ENCODE data around the gene BTG3.

Gene BTG3

GRCh38 chr21:17550671-17551308 is 61.9 kb downstream of the BTG3 start:
- H4K20me1 ChIP-seq (ENCODE audit: insufficient read depth, low read length): no peaks in the 10 kb centered on the region
- H3K4me3 ChIP-seq (ENCODE audit: low read length): no peak overlapping the region
- H3K36me3 ChIP-seq (replicated peaks; ENCODE audit: insufficient read depth, low read length): no peaks in the 10 kb centered on the region
- H3K9me2 ChIP-seq (replicated peaks; ENCODE audit: insufficient read depth, low read length): no peaks in the 10 kb centered on the region
- no peaks in the 10 kb centered on the region for H3K27me3 ChIP-seq (replicated peaks; ENCODE audit: insufficient read depth, low read length)
- H3K4me2 ChIP-seq (ENCODE audit: low read depth, low read length): no peak overlapping the region
- TF ChIP-seq EZH2phosphoT487 (IDR thresholded peaks at IDR 0.05; ENCODE audit: low read length) (no peak), CTCF (IDR thresholded peaks at IDR 0.05; ENCODE audit: low read length) (no peak), EZH2 (optimal IDR thresholded peaks at IDR 0.05; ENCODE audit: low read depth, low read length) (no peak)
- H3K4me1 ChIP-seq (ENCODE audit: low read length): no peaks in the 10 kb centered on the region
- H3F3A ChIP-seq (ENCODE audit: insufficient read depth, low read length): no peaks in the 10 kb centered on the region
- no peaks in the 10 kb centered on the region for H3K79me2 ChIP-seq (ENCODE audit: low read length)
- H3K27ac ChIP-seq (ENCODE audit: low read length): no peak overlapping the region
- no peaks in the 10 kb centered on the region for H3K9me3 ChIP-seq (replicated peaks; ENCODE audit: insufficient read depth, low read length)
- DNase-seq: no peak
- no peak overlapping the region for H2AFZ ChIP-seq (ENCODE audit: low read length)
- H3K9ac ChIP-seq (ENCODE audit: low read length): no peak overlapping the region

GRCh38 chr21:17548262-17548661 is 64.4 kb downstream of the BTG3 start:
- no peaks in the 10 kb centered on the region for H3K79me2 ChIP-seq (ENCODE audit: low read length)
- no peaks in the 10 kb centered on the region for H3K36me3 ChIP-seq (replicated peaks; ENCODE audit: insufficient read depth, low read length)
- no peaks in the 10 kb centered on the region for H3K4me1 ChIP-seq (ENCODE audit: low read length)
- H3K4me3 ChIP-seq (ENCODE audit: low read length): no peak overlapping the region
- H3K9me2 ChIP-seq (replicated peaks; ENCODE audit: insufficient read depth, low read length): no peaks in the 10 kb centered on the region
- no peak for TF ChIP-seq CTCF (IDR thresholded peaks at IDR 0.05; ENCODE audit: low read length)
- no peak for TF ChIP-seq EZH2 (optimal IDR thresholded peaks at IDR 0.05; ENCODE audit: low read depth, low read length)
- TF ChIP-seq EZH2phosphoT487 (IDR thresholded peaks at IDR 0.05; ENCODE audit: low read length): no peak
- no peaks in the 10 kb centered on the region for H3K27me3 ChIP-seq (replicated peaks; ENCODE audit: insufficient read depth, low read length)
- no peak overlapping the region for H2AFZ ChIP-seq (ENCODE audit: low read length)
- no peak overlapping the region for H3K4me2 ChIP-seq (ENCODE audit: low read depth, low read length)
- no peak overlapping the region for H3K9ac ChIP-seq (ENCODE audit: low read length)
- H4K20me1 ChIP-seq (ENCODE audit: insufficient read depth, low read length): no peaks in the 10 kb centered on the region
- no peaks in the 10 kb centered on the region for H3K9me3 ChIP-seq (replicated peaks; ENCODE audit: insufficient read depth, low read length)
- H3K27ac ChIP-seq (ENCODE audit: low read length): no peak overlapping the region
- no peak for DNase-seq
- no peaks in the 10 kb centered on the region for H3F3A ChIP-seq (ENCODE audit: insufficient read depth, low read length)

- Histone ChIP-seq H3K4me2 (ENCODE audit: low read depth, low read length) (no peak overlapping the region), H3K27ac (ENCODE audit: low read length) (no peak overlapping the region), H3K9me2 (replicated peaks; ENCODE audit: insufficient read depth, low read length) (no peaks in the 10 kb centered on the region), H3K9ac (ENCODE audit: low read length) (no peak overlapping the region), H3F3A (ENCODE audit: insufficient read depth, low read length) (no peaks in the 10 kb centered on the region), H3K4me3 (ENCODE audit: low read length) (no peak overlapping the region), H3K36me3 (replicated peaks; ENCODE audit: insufficient read depth, low read length) (no peaks in the 10 kb centered on the region), H3K4me1 (ENCODE audit: low read length) (no peaks in the 10 kb centered on the region), H3K9me3 (replicated peaks; ENCODE audit: insufficient read depth, low read length) (no peaks in the 10 kb centered on the region), H3K79me2 (ENCODE audit: low read length) (no peaks in the 10 kb centered on the region), H2AFZ (ENCODE audit: low read length) (no peak overlapping the region), H3K27me3 (replicated peaks; ENCODE audit: insufficient read depth, low read length) (no peaks in the 10 kb centered on the region), H4K20me1 (ENCODE audit: insufficient read depth, low read length) (no peaks in the 10 kb centered on the region)
- TF ChIP-seq EZH2 (optimal IDR thresholded peaks at IDR 0.05; ENCODE audit: low read depth, low read length) (no peak), CTCF (IDR thresholded peaks at IDR 0.05; ENCODE audit: low read length) (no peak)
- no peak for DNase-seq
These were observed 67.7 kb downstream of the BTG3 start for GRCh38 chr21:17545007-17545406.
